ENCODE data around the gene SHMT2.
A peak's percentile ranks its signal among the peaks of the same experiment; 100 is the strongest.

SHMT2 gene

DNA sequence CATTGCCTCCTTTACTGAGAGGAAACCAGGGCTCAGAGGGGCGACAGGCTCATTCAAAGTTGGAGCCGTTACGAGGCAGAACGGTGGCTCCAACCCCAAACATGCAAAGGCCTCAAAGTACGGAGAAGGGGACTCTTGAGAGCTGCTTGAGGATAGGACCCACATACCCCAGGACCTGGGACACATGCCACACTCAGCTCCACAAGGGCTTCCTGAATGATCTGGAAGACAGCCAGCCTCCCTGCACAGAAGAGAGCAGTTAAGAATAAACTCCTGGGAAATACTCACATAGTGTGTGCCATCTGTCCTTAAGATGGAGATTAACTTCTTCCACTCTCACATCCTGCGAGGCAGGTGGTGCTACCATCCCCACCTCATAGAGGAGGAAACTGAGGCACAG, 39.5 kb upstream of the SHMT2 start:
- Histone ChIP-seq H3K9me3 (ENCODE audit: control insufficient read depth, low read length) (no peaks in the 10 kb centered on the region), H3K36me3 (ENCODE audit: control insufficient read depth, insufficient read depth, low read length, severe bottlenecking) (peaks cover 100% of the 10 kb centered on the region), H3K4me1 (ENCODE audit: control insufficient read depth, insufficient read depth, low read length) (peaks cover 10% of the 10 kb centered on the region), H3K9ac (ENCODE audit: low read length) (peak overlapping the region; percentile 14), H3K4me3 (ENCODE audit: low read length) (no peak overlapping the region), H3K27me3 (replicated peaks; ENCODE audit: control insufficient read depth, insufficient read depth, low read length) (no peaks in the 10 kb centered on the region)
- DNase-seq (ENCODE audit: low read depth), result no peak

DNA sequence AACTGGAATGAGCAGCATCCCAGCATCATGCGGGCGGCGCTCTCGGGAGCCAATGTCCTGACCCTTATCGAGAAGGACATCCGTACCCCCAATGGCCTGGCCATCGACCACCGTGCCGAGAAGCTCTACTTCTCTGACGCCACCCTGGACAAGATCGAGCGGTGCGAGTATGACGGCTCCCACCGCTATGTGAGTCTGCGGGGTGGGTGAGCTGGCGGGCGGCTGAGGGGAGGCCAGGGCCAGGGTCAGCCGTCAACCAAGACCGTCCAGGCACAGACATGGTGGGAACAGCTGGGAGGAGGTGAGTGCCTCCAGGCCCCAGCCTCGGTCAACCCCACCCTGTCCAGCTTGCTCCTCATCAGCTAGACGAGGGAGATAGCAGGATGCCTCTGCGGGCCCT, 38.7 kb upstream of the SHMT2 start:
- H3K36me3 ChIP-seq (ENCODE audit: control insufficient read depth, insufficient read depth, low read length, severe bottlenecking), result peaks cover 100% of the 10 kb centered on the region
- DNase-seq (ENCODE audit: low read depth), result no peak

DNA sequence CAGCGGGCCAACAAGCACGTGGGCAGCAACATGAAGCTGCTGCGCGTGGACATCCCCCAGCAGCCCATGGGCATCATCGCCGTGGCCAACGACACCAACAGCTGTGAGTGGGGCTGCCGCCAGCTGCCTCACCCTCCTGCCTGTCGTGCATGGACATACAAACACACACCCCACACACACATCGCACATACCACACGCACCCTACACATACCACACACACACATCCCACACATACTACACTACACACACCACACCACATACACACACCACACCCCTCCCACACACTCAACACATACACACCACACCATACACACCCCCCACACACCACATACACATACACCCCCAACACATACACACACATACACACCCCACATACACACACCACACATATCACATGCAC, 38.1 kb upstream of the SHMT2 start:
- H3K4me3 ChIP-seq (ENCODE audit: low read length), result no peak overlapping the region
- H3K4me1 ChIP-seq (ENCODE audit: control insufficient read depth, insufficient read depth, low read length), result peaks cover 10% of the 10 kb centered on the region
- H3K9ac ChIP-seq (ENCODE audit: low read length), result no peak overlapping the region
- no peak for DNase-seq (ENCODE audit: low read depth)
- no peaks in the 10 kb centered on the region for H3K27me3 ChIP-seq (replicated peaks; ENCODE audit: control insufficient read depth, insufficient read depth, low read length)
- H3K9me3 ChIP-seq (ENCODE audit: control insufficient read depth, low read length), result no peaks in the 10 kb centered on the region
- H3K36me3 ChIP-seq (ENCODE audit: control insufficient read depth, insufficient read depth, low read length, severe bottlenecking), result peaks cover 100% of the 10 kb centered on the region

More for the DNA sequence above, 38.7 kb upstream of the SHMT2 start:
- no peak overlapping the region for H3K9ac ChIP-seq (ENCODE audit: low read length)
- no peak overlapping the region for H3K4me3 ChIP-seq (ENCODE audit: low read length)
- peaks cover 10% of the 10 kb centered on the region for H3K4me1 ChIP-seq (ENCODE audit: control insufficient read depth, insufficient read depth, low read length)
- H3K9me3 ChIP-seq (ENCODE audit: control insufficient read depth, low read length), result no peaks in the 10 kb centered on the region
- no peaks in the 10 kb centered on the region for H3K27me3 ChIP-seq (replicated peaks; ENCODE audit: control insufficient read depth, insufficient read depth, low read length)

DNA sequence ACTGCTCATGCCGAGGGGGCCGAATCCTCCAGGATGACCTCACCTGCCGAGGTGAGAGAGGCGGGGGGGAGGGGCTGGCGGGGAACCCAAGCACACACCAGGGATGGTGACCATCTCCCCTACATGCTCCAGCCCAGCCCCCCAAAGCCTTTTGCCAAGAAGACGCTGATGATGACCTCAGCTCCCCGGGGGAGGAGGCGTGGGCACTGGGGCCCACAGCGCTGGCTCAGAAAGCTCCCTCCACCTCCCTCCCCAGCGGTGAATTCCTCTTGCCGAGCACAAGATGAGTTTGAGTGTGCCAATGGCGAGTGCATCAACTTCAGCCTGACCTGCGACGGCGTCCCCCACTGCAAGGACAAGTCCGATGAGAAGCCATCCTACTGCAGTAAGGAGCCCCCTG, 36.6 kb upstream of the SHMT2 start:
- DNase-seq (ENCODE audit: low read depth), result no peak
- H3K36me3 ChIP-seq (ENCODE audit: control insufficient read depth, insufficient read depth, low read length, severe bottlenecking), result peaks cover 100% of the 10 kb centered on the region

DNA sequence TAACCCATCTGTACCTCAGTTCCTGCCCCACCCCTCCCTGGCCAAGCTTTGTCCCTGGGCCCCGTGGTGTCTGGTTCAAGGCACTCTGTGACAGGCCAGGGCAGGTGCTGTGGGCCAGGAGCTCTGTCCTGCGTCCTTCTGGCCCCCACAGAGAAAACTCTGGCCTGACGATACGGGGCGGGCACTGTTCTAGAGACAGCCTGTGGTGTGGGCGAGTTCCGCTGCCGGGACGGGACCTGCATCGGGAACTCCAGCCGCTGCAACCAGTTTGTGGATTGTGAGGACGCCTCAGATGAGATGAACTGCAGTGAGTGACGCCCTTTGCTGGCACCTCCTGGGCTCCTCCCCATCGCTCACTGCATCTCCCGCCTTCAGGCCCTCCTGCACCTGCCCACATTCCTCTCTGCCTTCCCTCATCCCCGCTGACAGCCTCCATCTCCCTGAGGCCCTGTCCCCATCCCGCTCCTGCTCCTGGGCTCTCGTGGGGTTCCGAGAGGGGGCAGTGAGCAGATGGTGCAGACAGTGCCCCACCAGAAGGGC, 35.7 kb upstream of the SHMT2 start:
- H3K36me3 ChIP-seq (ENCODE audit: control insufficient read depth, insufficient read depth, low read length, severe bottlenecking), result peaks cover 100% of the 10 kb centered on the region
- H3K9ac ChIP-seq (ENCODE audit: low read length), result no peak overlapping the region

More for the DNA sequence above, 36.6 kb upstream of the SHMT2 start:
- no peaks in the 10 kb centered on the region for H3K27me3 ChIP-seq (replicated peaks; ENCODE audit: control insufficient read depth, insufficient read depth, low read length)
- H3K4me3 ChIP-seq (ENCODE audit: low read length), result no peak overlapping the region
- peaks cover 10% of the 10 kb centered on the region for H3K4me1 ChIP-seq (ENCODE audit: control insufficient read depth, insufficient read depth, low read length)
- H3K9ac ChIP-seq (ENCODE audit: low read length), result peak overlapping the region; percentile 33
- H3K9me3 ChIP-seq (ENCODE audit: control insufficient read depth, low read length), result no peaks in the 10 kb centered on the region

DNA sequence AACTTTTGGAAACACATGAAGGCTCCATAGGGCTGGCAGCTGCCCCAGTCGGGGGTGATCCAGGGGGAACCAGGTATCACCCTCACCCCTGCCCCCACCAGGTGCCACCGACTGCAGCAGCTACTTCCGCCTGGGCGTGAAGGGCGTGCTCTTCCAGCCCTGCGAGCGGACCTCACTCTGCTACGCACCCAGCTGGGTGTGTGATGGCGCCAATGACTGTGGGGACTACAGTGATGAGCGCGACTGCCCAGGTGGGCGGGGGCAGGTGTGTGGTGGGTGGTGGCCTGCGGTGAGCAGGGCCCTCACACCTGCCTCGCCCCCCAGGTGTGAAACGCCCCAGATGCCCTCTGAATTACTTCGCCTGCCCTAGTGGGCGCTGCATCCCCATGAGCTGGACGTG, 35.3 kb upstream of the SHMT2 start:
- Histone ChIP-seq H3K4me1 (ENCODE audit: control insufficient read depth, insufficient read depth, low read length) (peaks cover 10% of the 10 kb centered on the region), H3K9ac (ENCODE audit: low read length) (no peak overlapping the region), H3K27me3 (replicated peaks; ENCODE audit: control insufficient read depth, insufficient read depth, low read length) (no peaks in the 10 kb centered on the region), H3K36me3 (ENCODE audit: control insufficient read depth, insufficient read depth, low read length, severe bottlenecking) (peaks cover 100% of the 10 kb centered on the region), H3K4me3 (ENCODE audit: low read length) (no peak overlapping the region), H3K9me3 (ENCODE audit: control insufficient read depth, low read length) (no peaks in the 10 kb centered on the region)
- no peak for DNase-seq (ENCODE audit: low read depth)

More for the DNA sequence above, 35.7 kb upstream of the SHMT2 start:
- Histone ChIP-seq H3K27me3 (replicated peaks; ENCODE audit: control insufficient read depth, insufficient read depth, low read length) (no peaks in the 10 kb centered on the region), H3K9me3 (ENCODE audit: control insufficient read depth, low read length) (no peaks in the 10 kb centered on the region), H3K4me3 (ENCODE audit: low read length) (no peak overlapping the region), H3K4me1 (ENCODE audit: control insufficient read depth, insufficient read depth, low read length) (peaks cover 10% of the 10 kb centered on the region)
- no peak for DNase-seq (ENCODE audit: low read depth)

DNA sequence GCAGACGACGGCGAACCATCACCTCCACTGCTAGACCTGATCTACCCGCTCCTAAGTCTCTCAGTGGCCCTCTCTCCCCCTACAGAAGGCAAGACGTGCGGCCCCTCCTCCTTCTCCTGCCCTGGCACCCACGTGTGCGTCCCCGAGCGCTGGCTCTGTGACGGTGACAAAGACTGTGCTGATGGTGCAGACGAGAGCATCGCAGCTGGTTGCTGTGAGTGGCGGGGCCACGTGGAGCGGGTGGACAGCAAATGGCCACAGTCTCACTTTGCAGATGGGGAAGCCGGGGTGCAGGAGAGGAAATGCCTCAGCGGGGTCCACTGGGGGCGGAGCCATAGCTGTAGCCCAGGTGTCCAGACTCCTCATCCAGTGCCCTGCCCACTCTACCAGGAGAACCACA, 34.3 kb upstream of the SHMT2 start:
- no peak overlapping the region for H3K9ac ChIP-seq (ENCODE audit: low read length)
- H3K4me1 ChIP-seq (ENCODE audit: control insufficient read depth, insufficient read depth, low read length), result peaks cover 10% of the 10 kb centered on the region
- H3K36me3 ChIP-seq (ENCODE audit: control insufficient read depth, insufficient read depth, low read length, severe bottlenecking), result peaks cover 100% of the 10 kb centered on the region
- H3K4me3 ChIP-seq (ENCODE audit: low read length), result no peak overlapping the region
- no peaks in the 10 kb centered on the region for H3K27me3 ChIP-seq (replicated peaks; ENCODE audit: control insufficient read depth, insufficient read depth, low read length)
- DNase-seq (ENCODE audit: low read depth), result no peak
- no peaks in the 10 kb centered on the region for H3K9me3 ChIP-seq (ENCODE audit: control insufficient read depth, low read length)

DNA sequence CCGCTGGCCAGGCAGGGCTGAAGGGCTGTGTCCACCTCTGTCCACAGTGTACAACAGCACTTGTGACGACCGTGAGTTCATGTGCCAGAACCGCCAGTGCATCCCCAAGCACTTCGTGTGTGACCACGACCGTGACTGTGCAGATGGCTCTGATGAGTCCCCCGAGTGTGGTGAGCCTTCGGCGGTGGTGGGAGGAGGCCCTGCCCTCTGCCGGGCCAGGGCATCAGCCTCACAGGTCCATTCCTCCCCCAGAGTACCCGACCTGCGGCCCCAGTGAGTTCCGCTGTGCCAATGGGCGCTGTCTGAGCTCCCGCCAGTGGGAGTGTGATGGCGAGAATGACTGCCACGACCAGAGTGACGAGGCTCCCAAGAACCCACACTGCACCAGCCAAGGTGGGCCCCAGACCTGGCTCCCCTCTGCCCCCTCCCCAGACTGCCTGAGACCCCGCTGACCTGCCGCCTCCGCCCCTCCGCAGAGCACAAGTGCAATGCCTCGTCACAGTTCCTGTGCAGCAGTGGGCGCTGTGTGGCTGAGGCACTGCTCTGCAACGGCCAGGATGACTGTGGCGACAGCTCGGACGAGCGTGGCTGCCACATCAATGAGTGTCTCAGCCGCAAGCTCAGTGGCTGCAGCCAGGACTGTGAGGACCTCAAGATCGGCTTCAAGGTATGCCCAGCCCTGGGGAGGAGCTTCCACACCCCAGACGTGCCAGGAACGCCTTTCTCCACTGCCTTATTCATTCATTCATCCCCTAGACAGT, 33.7 kb upstream of the SHMT2 start:
- Histone ChIP-seq H3K36me3 (ENCODE audit: control insufficient read depth, insufficient read depth, low read length, severe bottlenecking) (peaks cover 100% of the 10 kb centered on the region), H3K9ac (ENCODE audit: low read length) (peak overlapping the region; percentile 37), H3K4me3 (ENCODE audit: low read length) (no peak overlapping the region), H3K4me1 (ENCODE audit: control insufficient read depth, insufficient read depth, low read length) (peaks cover 10% of the 10 kb centered on the region), H3K27me3 (replicated peaks; ENCODE audit: control insufficient read depth, insufficient read depth, low read length) (no peaks in the 10 kb centered on the region), H3K9me3 (ENCODE audit: control insufficient read depth, low read length) (no peaks in the 10 kb centered on the region)
- no peak for DNase-seq (ENCODE audit: low read depth)

DNA sequence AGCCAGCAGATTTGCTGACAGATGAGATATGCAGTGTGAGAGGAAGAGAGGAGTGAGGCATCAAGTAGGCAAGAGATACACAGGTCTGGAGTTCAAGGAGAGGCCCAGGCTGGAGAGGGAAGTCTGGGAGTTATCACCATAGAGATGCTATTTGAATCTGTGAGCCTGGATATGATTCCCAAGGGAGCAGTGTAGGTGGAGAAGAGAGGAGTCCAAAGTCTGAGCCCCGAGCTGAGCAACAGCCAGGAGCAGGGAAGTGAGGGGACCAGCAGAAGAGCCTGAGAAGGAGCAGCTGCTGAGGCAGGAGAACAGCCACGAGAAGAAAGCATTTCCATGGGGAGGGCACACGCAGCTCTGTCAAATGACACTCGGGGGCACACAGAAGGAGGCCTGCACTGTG, 33.1 kb upstream of the SHMT2 start:
- Histone ChIP-seq H3K4me1 (ENCODE audit: control insufficient read depth, insufficient read depth, low read length) (peaks cover 10% of the 10 kb centered on the region), H3K9ac (ENCODE audit: low read length) (peak overlapping the region; percentile 37), H3K4me3 (ENCODE audit: low read length) (no peak overlapping the region), H3K9me3 (ENCODE audit: control insufficient read depth, low read length) (no peaks in the 10 kb centered on the region), H3K36me3 (ENCODE audit: control insufficient read depth, insufficient read depth, low read length, severe bottlenecking) (peaks cover 100% of the 10 kb centered on the region), H3K27me3 (replicated peaks; ENCODE audit: control insufficient read depth, insufficient read depth, low read length) (no peaks in the 10 kb centered on the region)
- DNase-seq (ENCODE audit: low read depth), result no peak

DNA sequence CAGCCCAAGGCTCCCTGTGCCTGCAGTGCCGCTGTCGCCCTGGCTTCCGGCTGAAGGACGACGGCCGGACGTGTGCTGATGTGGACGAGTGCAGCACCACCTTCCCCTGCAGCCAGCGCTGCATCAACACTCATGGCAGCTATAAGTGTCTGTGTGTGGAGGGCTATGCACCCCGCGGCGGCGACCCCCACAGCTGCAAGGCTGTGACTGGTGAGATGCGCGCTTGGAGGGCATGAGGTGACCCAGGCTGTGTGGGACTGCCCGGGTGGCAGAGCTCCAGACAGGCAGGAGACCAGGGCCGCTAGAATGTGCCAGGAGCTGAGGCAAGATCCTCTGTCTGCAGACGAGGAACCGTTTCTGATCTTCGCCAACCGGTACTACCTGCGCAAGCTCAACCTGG, 32.6 kb upstream of the SHMT2 start:
- Histone ChIP-seq H3K9me3 (ENCODE audit: control insufficient read depth, low read length) (no peaks in the 10 kb centered on the region), H3K9ac (ENCODE audit: low read length) (no peak overlapping the region), H3K36me3 (ENCODE audit: control insufficient read depth, insufficient read depth, low read length, severe bottlenecking) (peaks cover 100% of the 10 kb centered on the region), H3K27me3 (replicated peaks; ENCODE audit: control insufficient read depth, insufficient read depth, low read length) (no peaks in the 10 kb centered on the region), H3K4me3 (ENCODE audit: low read length) (no peak overlapping the region), H3K4me1 (ENCODE audit: control insufficient read depth, insufficient read depth, low read length) (peaks cover 10% of the 10 kb centered on the region)
- DNase-seq (ENCODE audit: low read depth), result no peak

DNA sequence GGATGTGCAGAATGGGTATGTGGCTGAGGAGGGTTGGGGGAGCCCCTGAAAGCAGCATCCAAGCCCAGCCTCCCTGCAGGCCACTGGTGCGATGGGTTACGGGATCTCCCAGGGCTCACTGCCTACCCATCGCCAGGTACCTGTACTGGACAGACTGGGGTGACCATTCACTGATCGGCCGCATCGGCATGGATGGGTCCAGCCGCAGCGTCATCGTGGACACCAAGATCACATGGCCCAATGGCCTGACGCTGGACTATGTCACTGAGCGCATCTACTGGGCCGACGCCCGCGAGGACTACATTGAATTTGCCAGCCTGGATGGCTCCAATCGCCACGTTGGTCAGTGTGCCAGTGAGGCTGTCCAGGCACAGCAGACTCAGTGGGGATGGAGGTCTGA, 31.2 kb upstream of the SHMT2 start:
- Histone ChIP-seq H3K36me3 (ENCODE audit: control insufficient read depth, insufficient read depth, low read length, severe bottlenecking) (peaks cover 99% of the 10 kb centered on the region), H3K27me3 (replicated peaks; ENCODE audit: control insufficient read depth, insufficient read depth, low read length) (no peaks in the 10 kb centered on the region), H3K4me3 (ENCODE audit: low read length) (no peak overlapping the region), H3K4me1 (ENCODE audit: control insufficient read depth, insufficient read depth, low read length) (peaks cover under 1% of the 10 kb centered on the region), H3K9me3 (ENCODE audit: control insufficient read depth, low read length) (no peaks in the 10 kb centered on the region), H3K9ac (ENCODE audit: low read length) (no peak overlapping the region)
- no peak for DNase-seq (ENCODE audit: low read depth)
